Mononuclear cell (primary cell): ENCODE results near the gene TOMM34. TPM values are rescaled to one million over a fixed set of nuclear protein-coding genes. Genes with fewer than 3 reads are reported as not detected.
A peak's percentile ranks its signal among the peaks of the same experiment; 100 is the strongest.

Experiments
- H3K27me3 ChIP-seq: 2 replicates; pipeline ENCODE4 v1.6.0; 2011; ENCODE audit warnings: low read length, control low read depth; ENCODE audit not compliant: insufficient read depth
- H3K4me1 ChIP-seq: 2 replicates; pipeline ENCODE4 v1.5.1; 2011; ENCODE audit warnings: mild to moderate bottlenecking, low read length, control low read depth; ENCODE audit not compliant: insufficient read depth
- H3K4me3 ChIP-seq: 2 replicates; pipeline ENCODE4 v1.5.1; 2011; ENCODE audit warnings: mild to moderate bottlenecking, low read length, moderate library complexity
- H3K9me3 ChIP-seq: 2 replicates; pipeline ENCODE4 v1.5.1; 2011; ENCODE audit warnings: low read depth, mild to moderate bottlenecking, control low read depth, low read length
- total RNA-seq: library from RNA; depleted of rRNA; stranded (reverse); fragments of >200 nt; gene quantifications from one replicate; pipeline ENCODE4 v1.2.3, GENCODE V29; 2012

TOMM34 gene
- total RNA-seq, 1 donor, result 8.0 TPM

DNA sequence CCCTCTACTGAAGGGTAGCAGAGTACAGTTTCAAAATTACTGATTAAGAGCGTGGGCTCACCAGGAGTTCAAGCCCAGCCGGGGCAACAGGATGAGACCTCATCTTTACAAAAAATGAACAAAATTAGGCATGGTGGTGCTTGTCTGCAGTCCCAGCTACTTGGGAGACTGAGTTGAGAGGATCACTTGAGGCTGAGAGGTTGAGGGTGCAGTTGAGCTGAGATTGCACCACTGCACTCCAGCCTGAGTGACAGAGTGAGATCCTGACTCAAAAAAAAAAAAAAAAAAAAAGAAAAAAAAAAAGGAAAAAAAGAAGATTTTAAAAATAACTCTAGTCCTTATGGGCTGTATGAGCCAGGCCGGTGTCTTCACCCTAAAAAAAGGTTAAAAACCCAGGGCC is 31.6 kb downstream of the TOMM34 start:
- H3K9me3 ChIP-seq, result no peaks in the 10 kb centered on the region
- no peaks in the 10 kb centered on the region for H3K4me1 ChIP-seq
- no peak overlapping the region for H3K4me3 ChIP-seq
- H3K27me3 ChIP-seq, result no peaks in the 10 kb centered on the region

GRCh38 chr20:44924541-44924940 is 35.7 kb downstream of the TOMM34 start:
- Histone ChIP-seq H3K4me3 (no peak overlapping the region), H3K4me1 (no peaks in the 10 kb centered on the region), H3K9me3 (no peaks in the 10 kb centered on the region), H3K27me3 (no peaks in the 10 kb centered on the region)

GRCh38 chr20:44921447-44921846 is 38.8 kb downstream of the TOMM34 start:
- Histone ChIP-seq H3K4me1 (no peaks in the 10 kb centered on the region), H3K27me3 (no peaks in the 10 kb centered on the region), H3K9me3 (no peaks in the 10 kb centered on the region), H3K4me3 (no peak overlapping the region)

DNA sequence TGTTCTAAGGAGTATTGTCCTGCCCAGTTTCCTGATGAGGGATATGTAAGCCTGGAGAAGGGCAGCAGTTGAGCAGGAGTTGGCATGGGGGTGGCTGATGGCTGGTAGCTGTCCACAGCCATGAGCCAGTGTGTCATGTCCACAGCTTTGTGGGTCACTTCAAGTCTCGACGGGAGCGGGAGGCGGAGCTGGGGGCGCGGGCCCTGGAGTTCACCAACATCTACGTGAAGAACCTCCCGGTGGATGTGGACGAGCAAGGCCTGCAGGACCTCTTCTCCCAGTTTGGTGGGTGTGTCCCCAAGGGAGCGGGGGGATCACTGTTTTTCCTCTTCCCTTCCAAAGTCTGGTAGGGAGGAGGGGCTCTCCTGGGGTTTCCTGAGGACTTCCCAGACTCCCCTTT is 41.4 kb downstream of the TOMM34 start:
- H3K27me3 ChIP-seq, result no peaks in the 10 kb centered on the region
- H3K4me1 ChIP-seq, result no peaks in the 10 kb centered on the region
- no peak overlapping the region for H3K4me3 ChIP-seq
- no peaks in the 10 kb centered on the region for H3K9me3 ChIP-seq

DNA sequence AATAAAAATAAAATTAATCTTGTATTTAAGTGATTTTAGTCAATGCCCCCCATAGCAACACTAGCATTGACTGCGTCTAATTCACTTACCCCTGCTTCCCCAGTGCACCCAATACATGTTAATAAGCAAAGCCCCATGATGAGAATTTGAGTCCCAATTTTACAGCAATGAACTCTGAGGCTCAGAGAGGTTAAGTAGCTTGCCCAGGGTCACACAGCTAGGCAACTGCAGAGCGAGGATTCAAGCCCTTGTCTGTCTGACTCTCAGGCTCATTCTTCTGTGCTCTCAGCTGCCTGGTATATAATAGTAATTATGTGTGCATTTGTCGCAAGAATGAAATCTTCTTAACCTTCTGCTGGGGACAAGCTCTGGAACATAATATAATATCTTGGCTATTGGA is 41.9 kb downstream of the TOMM34 start:
- Histone ChIP-seq H3K27me3 (no peaks in the 10 kb centered on the region), H3K9me3 (no peaks in the 10 kb centered on the region), H3K4me3 (no peak overlapping the region), H3K4me1 (no peaks in the 10 kb centered on the region)

GRCh38 chr20:44917399-44917798 is 42.8 kb downstream of the TOMM34 start:
- H3K4me1 ChIP-seq, result no peaks in the 10 kb centered on the region
- no peaks in the 10 kb centered on the region for H3K9me3 ChIP-seq
- no peak overlapping the region for H3K4me3 ChIP-seq
- no peaks in the 10 kb centered on the region for H3K27me3 ChIP-seq

DNA sequence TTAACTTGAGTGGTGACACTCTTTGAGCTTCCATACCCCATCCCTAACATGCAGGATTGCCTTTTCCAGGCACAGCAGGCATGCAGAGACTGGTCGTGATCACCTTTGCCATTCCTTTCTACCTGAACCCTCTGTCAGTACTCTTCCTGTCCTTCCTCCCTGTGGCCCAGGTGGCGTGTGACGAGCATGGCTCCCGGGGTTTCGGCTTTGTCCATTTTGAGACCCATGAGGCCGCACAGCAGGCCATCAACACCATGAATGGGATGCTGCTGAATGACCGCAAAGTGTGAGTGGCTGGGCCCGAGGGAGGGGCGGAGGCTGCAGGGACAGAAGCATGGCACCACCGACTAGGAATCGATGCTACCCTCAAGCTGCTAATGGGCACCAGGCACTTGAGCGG is 43.6 kb downstream of the TOMM34 start:
- H3K9me3 ChIP-seq, result no peaks in the 10 kb centered on the region
- no peaks in the 10 kb centered on the region for H3K4me1 ChIP-seq
- no peaks in the 10 kb centered on the region for H3K27me3 ChIP-seq
- H3K4me3 ChIP-seq, result no peak overlapping the region

DNA sequence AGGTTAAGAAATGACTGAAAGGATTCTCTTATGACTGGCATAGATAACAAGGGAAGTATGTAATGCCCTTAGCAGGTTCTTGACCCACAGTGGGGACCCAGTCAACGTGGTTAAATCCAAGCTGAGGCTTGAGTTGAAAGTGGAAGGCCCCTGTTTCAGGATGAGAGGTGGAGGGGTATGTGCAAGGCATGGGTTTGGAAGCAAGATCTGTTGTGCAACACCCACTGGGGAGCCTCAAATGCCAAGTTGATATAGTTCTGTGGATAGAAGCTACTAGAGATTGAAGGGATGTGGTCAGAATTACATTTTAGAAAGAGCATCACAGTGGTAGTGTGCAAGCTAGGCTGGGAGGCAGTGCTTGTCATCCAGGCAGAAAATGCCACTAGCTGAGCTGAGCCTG is 45.3 kb downstream of the TOMM34 start:
- no peaks in the 10 kb centered on the region for H3K9me3 ChIP-seq
- no peaks in the 10 kb centered on the region for H3K27me3 ChIP-seq
- H3K4me1 ChIP-seq, result peaks cover 14% of the 10 kb centered on the region
- H3K4me3 ChIP-seq, result no peak overlapping the region

- no peak overlapping the region for H3K4me3 ChIP-seq
- H3K9me3 ChIP-seq, result no peaks in the 10 kb centered on the region
- H3K4me1 ChIP-seq, result peaks cover 24% of the 10 kb centered on the region
- H3K27me3 ChIP-seq, result no peaks in the 10 kb centered on the region
Observed at GRCh38 chr20:44912189-44912588, 48.0 kb downstream of the TOMM34 start.

- Histone ChIP-seq H3K27me3 (no peaks in the 10 kb centered on the region), H3K9me3 (no peaks in the 10 kb centered on the region), H3K4me1 (peaks cover 24% of the 10 kb centered on the region), H3K4me3 (no peak overlapping the region)
Observed at GRCh38 chr20:44911264-44911921, 48.8 kb downstream of the TOMM34 start.

- Histone ChIP-seq H3K4me3 (no peak overlapping the region), H3K4me1 (peaks cover 24% of the 10 kb centered on the region), H3K9me3 (no peaks in the 10 kb centered on the region), H3K27me3 (no peaks in the 10 kb centered on the region)
Observed at GRCh38 chr20:44910690-44911262, 49.4 kb downstream of the TOMM34 start.

DNA sequence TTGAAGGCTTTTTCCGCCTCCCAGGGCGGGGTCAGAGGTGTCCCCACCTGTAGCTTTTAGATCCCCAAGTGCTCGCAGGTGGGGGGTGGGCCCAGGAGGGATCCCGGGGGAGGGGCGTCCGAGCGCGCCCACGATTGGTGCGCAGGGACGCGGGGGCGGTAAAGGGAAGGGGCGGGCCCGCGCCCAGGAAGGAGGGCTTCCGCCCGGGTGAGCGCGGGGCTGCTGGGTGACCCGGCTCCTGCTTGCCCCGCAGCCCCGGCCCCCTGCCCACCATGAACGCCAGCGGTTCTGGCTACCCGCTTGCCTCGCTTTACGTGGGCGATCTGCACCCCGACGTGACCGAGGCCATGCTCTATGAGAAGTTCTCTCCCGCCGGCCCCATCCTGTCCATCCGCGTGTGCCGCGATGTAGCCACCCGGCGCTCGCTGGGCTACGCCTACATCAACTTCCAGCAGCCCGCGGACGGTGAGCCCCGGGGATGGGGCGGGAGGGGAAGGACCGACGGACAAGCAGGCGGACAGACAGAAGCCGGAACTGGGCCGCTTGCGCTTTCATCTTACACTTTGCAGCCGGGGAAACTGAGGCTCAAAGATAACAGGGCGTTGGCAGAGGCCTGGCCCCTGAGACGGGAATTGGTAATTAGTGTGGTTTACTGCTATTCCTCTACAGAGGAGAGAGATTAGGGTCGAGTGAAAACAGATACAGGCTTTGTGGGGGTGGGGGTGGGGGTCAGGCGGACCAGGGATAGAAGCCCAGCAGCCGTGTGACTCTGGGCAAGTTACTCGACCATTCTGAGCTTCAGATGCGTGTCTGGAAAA is 50.1 kb downstream of the TOMM34 start, which contains the start of gene PABPC1L:
Gene PABPC1L (plus strand): TSS at position 189 of the 818 bp plus-strand sequence. CDS start 84 bp downstream, at position 273.
- H3K4me3 ChIP-seq, result peak within 1 kb of the TSS; percentile 51
- no peaks in the 10 kb centered on the region for H3K9me3 ChIP-seq
- no peaks in the 10 kb centered on the region for H3K27me3 ChIP-seq
- peaks cover 24% of the 10 kb centered on the region for H3K4me1 ChIP-seq

GRCh38 chr20:44908987-44909871 is 51.0 kb downstream of the TOMM34 start:
- H3K27me3 ChIP-seq, result no peaks in the 10 kb centered on the region
- H3K4me3 ChIP-seq, result peak overlapping the region; percentile 51
- H3K9me3 ChIP-seq, result no peaks in the 10 kb centered on the region
- peaks cover 24% of the 10 kb centered on the region for H3K4me1 ChIP-seq

- no peak overlapping the region for H3K4me3 ChIP-seq
- peaks cover 10% of the 10 kb centered on the region for H3K4me1 ChIP-seq
Observed at GRCh38 chr20:44904377-44904776, 55.8 kb downstream of the TOMM34 start.

DNA sequence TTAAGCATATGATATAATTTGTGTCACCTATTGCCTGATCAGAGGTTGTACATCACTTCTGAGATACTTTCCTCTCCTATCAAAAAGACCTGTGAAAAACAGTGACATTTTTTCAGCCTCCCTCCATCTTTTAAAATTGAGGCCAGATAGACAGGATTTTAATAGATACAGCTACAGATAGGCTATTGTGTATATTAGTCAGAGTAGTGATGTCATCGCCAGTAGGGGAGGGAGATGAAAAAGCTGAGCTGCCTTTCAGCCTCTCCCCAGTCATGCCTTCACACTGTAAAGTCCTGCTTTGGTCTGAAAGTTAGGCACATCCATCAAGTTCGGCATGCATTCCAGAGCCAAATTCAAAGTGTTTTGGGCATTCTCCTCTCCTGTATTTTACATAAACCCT is 58.2 kb downstream of the TOMM34 start:
- no peaks in the 10 kb centered on the region for H3K9me3 ChIP-seq
- H3K4me3 ChIP-seq, result no peak overlapping the region
- H3K4me1 ChIP-seq, result peaks cover 27% of the 10 kb centered on the region
- no peaks in the 10 kb centered on the region for H3K27me3 ChIP-seq

More at GRCh38 chr20:44904377-44904776, 55.8 kb downstream of the TOMM34 start:
- Histone ChIP-seq H3K9me3 (no peaks in the 10 kb centered on the region), H3K27me3 (no peaks in the 10 kb centered on the region)
